Stimulated activated CD4-positive, alpha-beta T cell treated with anti-CD3 and anti-CD28 coated beads, Interleukin-1b, Interleukin-23, amount 100 ng/mL, for 24 hours (primary cell): ENCODE measurements around the gene DNAJB2.
A peak's percentile ranks its signal among the peaks of the same experiment; 100 is the strongest.
"Not testable (repeated sequence)": the region's sequence is repeated elsewhere in the genome, so short reads cannot be mapped to it uniquely, and the experiment has no call there.

Source experiments
- DNase-seq, 4 experiments: peaks; one replicate each; pipeline ENCODE4 v3.0.0-alpha.2; 2020; ENCODE audit warnings: low read depth in 4 of 4, low spot score in 1 of 4

Gene DNAJB2

DNA sequence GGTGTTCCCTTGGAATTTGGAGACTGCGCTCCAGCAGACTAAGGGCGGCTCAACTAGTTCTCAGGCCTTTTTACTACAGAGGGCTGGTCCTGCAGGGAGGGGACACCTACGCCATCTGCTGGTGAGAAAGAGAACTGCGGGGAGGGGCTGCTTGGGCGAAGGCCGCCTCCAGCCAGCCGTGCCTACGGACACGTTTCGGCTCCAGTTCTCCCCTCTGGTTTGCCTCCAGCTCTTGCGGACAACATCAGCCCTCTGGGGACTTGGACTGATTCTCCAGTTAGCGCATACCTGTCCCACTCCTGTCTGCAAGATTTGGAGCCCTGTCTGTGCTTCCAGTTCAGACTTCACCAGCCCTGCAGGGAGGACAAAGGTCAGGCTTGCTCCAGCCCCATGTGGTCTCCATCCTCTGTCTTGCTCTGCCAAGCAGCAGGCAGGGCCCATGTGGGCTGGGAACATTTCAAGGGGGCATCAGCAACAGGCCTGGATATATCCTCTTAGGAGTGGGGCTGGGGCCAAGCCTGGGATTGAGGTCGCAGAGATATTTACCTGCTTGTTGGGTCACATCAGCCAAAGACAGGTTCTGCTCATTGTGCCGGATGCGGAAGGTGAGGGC is 19.7 kb downstream of the DNAJB2 start:
- peak; percentile 76 to 93 (median 84) for DNase-seq

DNA sequence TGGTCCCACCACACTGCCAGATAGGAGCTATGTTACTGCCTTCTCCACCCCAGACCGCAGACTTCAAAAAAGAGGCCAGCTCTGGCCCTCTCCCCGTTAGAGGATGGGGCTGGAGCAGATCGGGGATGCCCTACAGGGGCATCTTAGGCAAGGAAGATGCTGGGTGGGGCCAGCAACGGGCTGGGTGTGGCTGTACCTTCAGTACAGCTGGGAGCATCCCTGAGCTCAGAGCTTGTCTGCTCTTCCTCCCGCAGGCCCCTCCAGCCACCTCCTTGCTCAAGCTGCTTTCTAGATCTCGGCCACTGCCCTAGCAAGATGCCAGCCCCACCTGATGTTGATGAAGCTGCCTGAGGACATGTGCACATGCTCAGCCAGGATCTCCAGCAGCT is 20.2 kb downstream of the DNAJB2 start:
- DNase-seq: no peak

DNA sequence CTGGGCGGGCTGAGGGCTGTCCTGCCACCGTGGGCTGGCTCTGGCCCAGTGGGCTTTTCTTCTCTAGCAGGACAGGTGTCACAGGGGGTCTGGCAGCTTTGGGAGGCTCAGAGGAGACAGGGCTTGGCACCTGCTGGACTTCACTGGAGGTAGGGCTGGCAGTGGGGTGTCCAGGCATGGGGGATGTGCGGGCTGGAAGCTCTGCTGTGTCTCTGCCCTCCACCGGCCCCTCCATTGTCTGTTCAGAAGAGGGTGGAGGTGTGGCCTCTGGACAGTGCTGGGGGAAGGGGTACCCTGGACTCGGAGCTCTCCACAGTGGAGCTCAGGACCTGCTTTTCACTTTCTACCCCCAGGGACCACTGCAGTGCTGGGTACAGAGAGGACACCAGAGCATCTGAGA is 20.9 kb downstream of the DNAJB2 start:
- no peak for DNase-seq

DNA sequence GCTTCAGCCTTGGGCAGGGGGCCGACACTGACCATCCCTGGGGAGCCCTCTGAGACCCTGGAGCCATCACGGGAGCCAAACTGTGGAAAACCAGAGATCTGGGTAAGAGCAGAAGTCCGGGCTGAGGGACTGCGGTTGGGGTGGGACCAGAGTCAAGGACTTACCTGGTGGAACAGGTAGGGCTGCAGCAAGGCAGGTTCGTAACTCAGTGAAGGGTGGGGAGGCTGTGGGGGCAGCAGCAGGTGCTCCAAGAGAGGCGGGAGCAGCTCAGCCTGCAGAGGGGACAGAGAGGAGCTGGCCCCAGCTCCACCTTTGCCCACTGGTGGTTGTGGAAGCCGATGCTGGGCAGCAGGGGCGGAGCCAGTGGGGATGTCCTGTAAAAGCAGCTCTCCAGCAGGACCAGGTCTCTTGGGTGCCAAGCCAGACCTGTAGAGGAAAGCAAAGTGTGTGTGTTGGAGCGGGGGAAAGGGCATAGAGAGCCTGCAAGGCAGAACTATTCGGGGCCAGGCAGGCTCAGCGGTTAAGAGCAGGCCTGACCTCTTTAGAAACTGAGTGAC is 23.3 kb downstream of the DNAJB2 start:
- no peak for DNase-seq

DNA sequence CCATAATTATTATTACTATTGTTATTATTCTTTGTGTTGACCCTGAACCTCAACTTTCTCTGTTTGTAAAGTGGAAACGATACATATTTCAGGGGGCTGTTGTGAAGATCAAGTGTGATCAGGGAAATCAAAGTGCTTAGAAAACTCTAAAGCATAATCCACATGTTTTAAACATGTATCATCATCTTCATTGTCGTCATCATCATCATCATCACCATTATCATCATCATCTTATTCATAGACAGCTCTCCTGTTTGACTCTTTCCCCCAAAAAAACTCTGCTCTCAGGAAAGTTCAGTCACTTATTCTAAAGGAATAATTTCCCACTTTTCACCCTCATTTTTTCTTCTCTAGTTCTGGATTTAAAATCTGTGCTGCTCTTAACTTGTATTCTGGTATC is 25.1 kb downstream of the DNAJB2 start:
- no peak for DNase-seq

DNA sequence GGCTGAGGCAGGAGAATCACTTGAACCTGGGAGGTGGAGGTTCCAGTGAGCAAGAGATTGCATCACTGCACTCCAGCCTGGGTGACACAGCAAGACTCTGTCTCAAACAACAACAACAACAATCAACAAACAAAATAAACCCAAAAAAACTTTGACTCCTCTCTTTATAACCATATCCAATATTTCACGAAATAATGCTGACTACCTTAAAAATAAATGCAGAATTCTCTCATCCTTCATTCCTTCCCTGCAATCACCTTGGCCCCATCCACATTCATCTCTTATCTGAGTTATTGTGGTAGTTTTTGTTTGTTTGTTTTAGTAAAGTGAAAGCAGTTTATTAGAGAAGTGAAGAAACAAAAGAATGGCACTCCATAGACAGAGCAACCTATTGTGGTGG is 26.9 kb downstream of the DNAJB2 start:
- DNase-seq: no peak

DNA sequence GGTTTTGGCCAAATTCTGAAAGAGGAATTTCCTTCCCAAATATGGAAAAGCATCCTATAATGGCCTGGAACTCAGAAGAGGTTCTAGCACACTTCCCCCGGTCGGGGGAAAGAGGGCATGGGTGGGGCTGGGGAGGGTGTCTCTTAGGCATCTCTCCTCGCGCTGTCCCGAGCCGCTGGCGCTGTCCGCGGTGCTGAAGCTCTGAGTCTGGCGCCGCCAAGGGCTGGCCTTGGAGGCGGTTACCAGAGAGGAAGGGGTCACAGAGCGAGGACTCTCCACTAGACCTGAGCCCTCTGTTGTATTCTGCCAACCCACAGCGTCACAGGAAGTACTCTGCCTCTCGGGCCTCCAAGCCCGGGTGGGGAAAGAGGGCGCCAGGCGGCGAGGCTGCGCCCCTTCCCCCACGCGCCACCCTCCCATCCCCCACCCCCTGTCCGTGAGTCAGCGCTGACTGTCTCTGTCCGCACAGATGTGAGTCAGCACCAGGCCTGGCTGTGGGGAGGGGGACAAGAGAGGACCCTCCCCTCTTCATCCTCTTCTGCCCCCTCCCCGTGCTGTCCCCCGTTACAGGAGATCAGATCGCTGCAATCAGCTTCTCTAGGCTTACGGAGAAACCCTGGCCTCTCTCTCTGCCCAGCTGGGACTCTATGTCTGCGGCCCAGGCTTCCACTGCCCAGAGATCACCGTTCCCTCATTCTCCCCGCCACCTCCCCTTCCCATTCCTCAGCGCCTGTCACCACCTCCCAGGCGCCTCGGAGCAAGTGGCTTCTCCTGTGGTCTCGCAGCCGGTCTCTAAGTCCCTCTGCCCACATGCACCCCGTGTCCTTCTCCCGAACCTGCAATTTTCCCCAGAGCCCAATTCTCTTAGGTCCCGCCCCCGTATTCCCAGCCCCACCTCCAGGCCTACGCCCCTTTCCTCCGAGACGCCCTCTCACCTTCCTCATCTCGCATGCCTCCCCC is 29.3 kb downstream of the DNAJB2 start:
- peak; percentile 36 to 63 (median 44) for DNase-seq

DNA sequence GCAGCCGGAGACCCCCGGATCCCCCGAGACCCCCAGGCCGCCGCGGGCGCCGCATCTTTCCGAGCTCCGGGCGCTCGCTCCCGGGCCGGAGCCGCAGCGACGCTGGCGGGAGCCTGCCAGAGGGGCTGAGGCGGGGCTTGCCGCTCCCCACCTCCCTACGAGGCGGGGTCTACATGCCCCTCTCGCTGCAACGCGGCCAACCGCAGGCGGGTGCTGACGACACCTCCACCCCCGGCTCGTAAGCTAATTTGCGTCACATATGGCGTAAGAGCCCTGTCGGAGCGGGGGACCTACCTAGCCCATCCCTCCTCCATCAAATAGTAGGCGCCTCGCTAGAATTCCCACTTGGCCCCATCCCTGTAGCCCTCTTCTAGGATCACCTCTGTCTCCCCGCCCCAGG is 30.1 kb downstream of the DNAJB2 start, which contains the start of gene PTPRN:
Gene PTPRN, minus strand, starts transcription at position 124 of the 400 bp plus-strand sequence. Its CDS starts 69 bp downstream, at position 55.
- no peak for DNase-seq

DNA sequence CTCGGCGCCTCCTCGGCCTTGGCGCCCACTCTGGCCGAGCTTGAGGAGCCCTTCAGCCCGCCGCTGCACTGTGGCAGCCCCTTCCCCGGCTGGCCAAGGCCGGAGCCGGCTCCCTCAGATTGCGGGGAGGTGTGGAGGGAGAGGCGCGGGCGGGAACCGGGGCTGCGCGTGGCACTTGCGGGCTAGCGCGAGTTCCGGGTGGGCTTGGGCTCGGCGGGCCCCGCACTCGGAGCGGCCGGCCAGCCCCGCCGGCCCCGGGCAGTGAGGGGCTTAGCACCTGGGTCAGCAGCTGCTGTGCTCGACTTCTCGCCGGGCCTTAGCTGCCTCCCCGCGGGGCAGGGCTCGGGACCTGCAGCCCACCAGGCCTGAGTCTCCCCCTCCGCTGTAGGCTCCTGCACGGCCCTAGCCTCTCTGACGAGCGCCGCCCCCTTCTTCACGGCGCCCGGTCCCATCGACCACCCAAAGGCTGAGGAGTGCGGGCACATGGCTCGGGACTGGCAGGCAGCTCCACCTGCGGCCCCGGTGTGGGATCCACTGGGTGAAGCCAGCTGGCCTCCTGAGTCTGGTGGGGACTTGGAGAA is 33.6 kb downstream of the DNAJB2 start:
- not testable (repeated sequence) for DNase-seq

DNA sequence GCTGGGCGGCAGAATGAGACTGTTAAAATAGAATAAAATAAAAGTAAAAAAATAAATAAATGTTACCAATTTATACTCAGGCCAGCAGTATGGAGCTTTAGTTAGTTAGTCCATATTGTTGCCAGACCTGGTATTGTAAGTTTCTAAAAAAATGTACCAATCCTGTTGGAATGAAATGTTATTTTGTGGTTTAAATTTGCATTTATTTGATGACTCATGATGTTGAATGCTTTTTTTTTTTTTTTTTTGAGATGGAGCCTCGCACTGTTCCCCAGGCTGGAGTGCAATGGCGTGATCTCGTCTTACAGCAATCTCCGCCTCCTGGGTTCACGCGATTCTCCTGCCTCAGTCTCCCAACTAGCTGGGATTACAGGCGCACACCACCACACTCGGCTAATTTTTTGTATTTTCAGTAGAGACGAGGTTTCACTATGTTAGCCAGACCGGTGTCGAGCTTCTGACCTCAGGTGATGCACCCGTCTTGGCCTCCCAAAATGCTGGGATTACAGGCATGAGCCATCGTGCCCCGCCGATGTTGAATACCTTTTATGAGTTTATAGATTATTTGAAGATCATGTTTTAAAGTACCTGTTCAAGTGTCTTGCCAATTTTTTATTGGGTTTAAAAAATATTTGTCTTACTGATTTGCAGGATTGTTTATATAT is 35.8 kb downstream of the DNAJB2 start:
- no peak for DNase-seq

DNA sequence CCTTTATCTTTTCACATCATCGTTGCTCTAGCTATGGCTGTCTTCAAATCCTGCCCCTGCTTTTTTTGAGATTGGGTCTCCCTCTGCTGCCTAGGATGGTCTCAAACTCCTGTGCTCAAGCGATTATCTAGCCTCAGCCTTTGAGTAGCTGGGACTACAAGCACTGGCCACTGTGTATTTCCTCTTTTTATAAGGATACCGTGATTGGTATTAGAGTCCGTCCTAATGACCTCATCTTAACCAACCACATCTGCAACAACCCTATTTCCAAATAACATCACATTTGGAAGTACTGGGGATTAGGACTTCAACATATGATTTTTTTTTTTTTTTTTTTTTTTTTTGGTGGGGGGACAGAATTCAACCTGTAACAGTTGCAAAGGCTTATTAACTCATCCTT is 44.3 kb downstream of the DNAJB2 start:
- DNase-seq: no peak

DNA sequence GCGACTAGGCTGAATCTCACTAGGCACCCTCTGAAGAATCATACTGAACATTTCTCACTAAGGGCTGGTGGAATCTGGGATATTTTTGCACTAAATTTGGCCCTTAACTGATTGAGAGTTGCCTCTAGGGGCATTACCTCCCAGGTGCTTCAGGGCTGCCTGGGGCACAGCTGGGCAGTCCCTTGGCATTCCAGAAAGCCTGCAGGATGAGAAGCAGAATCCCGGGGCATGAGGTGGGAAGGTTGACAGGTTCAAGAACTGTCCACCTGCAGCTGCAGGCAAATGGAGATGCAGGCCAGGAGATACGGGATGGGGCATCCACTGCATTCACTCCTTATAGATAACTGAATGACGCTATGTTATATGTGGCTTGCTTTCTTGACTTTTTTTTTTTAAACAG is 46.0 kb downstream of the DNAJB2 start:
- DNase-seq: no peak

DNA sequence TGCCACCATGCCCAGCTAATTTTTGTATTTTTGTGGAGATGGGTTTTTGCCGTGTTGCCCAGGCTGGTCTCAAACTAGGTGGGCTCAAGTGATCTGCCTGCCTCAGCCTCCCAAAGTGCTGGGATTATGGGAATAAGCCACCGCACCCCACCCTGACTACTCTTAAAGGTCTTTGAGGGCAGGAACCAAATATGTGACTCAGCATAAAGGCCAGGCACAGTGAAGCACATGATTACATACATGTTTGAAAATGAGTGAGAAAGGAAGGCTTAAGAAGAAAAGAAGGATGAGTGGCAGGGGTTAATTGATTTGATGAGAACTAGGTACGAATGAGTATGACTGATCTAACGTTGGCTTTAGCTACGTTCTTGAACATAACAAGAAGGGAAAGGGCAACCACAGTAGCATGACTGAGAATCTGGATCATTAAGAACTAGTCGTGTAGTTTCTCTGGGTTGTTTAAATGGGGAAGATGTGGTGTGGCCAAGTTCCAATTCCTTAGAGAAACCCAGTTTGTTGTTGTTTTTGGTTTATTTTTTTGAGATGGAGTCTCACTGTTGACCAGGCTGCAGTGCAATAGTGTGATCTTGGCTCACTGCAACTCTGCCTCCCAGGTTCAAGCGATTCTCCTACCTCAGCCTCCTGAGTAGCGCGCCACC is 46.6 kb downstream of the DNAJB2 start:
- no peak for DNase-seq

DNA sequence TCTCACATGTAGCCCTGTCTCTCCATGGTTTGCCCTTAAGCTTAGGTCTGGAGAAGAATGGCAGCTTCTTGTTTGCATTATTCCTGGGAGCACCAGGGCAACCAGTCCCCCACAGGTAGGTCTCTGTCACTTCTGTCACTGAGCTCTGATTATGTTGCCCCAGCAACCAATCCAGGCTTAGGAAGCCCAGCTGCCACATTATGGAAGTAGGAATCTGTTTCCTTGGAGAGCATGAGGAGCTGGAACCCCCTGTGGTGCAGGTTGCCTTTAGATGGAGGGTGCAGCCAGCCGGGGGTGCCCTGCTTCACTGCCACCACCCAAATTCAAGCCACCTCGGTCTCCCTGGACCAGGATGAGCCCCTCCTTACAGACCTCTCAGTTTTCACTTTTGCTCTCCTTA is 48.6 kb downstream of the DNAJB2 start:
- DNase-seq: no peak

DNA sequence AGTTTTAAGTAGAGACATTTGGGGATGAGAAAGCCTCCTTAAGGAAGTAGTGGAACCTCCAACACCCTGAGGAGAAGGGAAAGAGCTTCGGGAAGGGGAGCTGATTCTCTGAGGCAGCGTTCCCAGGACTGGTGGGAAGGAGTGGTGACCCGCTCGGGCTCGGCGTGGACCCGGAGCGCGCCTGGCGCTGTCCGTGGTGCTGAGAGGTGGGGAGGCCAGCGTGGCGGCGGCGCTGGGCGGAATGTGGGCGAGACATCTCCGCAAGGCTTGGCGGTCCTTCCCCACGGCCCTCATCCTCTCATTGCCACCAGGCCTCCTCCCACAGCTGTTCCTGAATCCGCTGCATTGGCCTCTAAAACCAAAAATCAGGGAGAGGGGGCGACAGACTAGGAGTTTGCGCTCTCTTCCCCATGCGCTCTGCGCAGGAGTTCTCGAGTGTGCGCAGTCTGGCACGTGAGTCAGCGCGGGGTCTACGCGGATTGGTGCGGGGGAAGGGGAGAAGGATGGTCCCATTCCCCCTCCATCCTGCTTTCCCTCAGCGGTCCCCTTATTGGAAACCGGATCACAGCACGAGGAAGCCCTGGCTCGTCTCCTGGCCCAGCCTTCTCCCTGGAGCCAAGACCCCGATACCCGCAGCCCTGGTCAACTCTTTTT is 52.5 kb downstream of the DNAJB2 start:
- DNase-seq: peak in 1 of 4 experiments; percentile 6

DNA sequence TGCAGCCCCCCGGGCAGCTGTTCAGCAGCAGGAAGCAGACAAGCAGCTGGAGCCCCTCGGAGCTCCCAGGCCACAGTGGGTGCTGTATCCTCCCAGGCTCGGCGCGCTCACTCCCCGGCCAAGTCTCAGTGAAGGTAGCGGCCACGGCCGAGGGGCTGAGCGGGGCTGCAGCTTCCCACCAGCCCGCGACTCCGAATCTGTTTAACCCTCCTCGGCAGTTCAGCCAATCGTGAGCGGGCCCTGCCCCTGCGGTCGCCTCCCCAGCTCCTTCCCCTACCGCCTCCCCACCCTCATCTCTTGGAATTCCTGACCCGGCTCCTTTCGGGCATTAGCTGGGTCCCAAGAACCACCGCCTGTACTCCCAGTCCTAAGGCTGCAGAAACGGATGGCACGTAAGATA is 53.4 kb downstream of the DNAJB2 start, which contains the start of gene RESP18:
Gene RESP18, minus strand, starts transcription at position 203 of the 400 bp plus-strand sequence.
- no peak for DNase-seq

DNA sequence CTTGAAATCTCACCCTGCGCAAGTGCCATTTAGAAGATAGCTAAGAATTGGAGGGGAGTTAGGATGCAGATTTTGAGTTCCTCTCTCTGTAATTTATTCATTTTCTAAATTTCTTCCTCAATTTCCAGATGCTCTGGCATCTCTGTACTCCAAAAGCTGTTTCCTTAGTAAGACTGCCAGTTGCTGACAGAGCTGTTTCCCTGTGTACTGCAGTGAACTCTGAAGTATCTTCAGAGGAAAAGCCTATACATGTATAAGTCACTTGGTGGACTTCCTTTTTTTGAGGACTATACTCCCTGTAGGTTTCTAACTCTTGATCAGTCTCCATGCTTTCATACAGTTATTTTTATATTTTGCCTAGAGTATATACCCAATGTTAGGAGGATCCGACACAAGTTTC is 54.9 kb downstream of the DNAJB2 start:
- no peak for DNase-seq

DNA sequence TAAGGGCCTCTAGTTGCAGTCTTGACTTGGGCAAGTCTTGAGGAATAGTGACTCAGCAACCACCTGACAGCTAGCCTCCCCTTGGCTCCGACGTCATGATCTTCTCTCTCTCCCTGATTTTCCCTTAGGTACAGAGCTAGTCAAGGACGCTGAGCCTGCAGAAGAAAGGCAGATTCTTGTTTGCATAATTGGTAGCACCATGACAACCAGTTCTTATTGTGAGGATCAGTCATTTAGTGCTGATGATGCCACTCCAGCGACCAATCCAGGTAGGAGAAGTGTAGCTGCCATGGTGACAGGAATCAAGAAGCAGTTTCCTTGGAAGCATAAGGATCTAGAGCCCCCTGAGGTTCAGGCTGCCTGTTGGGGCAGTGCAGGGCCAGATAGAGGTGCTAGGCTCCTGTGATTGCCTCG is 56.2 kb downstream of the DNAJB2 start:
- DNase-seq: no peak
